Hematopoietic multipotent progenitor cell treated with erythropoietin and hydrocortisone succinate and interleukin-3 and kit ligand, for 6 days (in vitro differentiated cells): ENCODE results near the gene SERPINB1.
"Not testable (repeated sequence)": the region's sequence is repeated elsewhere in the genome, so short reads cannot be mapped to it uniquely, and the experiment has no call there.

Source experiments
- DNase-seq: peaks from one replicate; pipeline ENCODE4 v3.0.0-alpha.2; 2015

Gene SERPINB1

GRCh38 chr6:2810092-2810671 is 31.5 kb downstream of the SERPINB1 start:
- DNase-seq, result peak; percentile 57

DNA sequence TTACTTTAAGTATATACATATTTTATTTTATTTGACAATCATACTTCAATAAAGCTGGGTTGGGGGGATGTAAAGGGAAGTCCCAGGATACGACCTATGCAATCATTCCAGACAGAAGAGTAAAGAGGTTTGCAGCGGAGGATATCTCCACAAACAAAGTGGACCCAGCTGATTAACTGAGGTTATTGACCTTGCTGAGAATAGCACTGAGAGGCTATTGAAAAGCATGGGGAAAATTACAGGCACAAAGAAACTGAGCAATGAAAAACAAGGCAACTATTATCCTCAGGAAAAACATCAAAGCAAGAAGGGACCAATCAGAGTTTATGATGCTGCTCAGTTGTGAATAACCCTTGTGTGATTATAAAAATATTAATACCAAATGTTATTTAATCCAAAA is 32.6 kb downstream of the SERPINB1 start:
- DNase-seq, result no peak

GRCh38 chr6:2807342-2808090 is 34.1 kb downstream of the SERPINB1 start:
- DNase-seq, result no peak

DNA sequence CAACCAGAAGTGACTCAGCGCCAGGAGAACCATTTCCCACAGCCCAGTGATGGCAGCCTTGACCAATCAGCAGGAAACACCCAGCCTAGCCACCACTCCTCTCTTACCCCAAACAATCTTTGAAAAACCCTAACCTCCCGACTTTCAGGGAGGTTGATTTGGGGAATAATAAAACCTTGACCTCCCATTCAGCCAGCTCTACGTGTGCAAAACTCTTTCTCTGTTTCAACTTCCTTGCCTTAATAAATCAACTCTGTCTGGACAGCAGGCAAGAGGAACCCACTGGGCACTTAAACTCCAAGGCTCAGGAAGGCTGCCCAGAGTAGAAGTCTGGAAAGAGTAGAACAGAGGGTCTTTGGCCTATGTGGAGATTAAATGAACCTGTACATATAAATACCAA is 35.0 kb downstream of the SERPINB1 start:
- DNase-seq, result no peak

- DNase-seq, result no peak
Measured at GRCh38 chr6:2805031-2805430, 36.6 kb downstream of the SERPINB1 start.

- DNase-seq, result peak; percentile 44
Measured at GRCh38 chr6:2804516-2804915, 37.1 kb downstream of the SERPINB1 start.

DNA sequence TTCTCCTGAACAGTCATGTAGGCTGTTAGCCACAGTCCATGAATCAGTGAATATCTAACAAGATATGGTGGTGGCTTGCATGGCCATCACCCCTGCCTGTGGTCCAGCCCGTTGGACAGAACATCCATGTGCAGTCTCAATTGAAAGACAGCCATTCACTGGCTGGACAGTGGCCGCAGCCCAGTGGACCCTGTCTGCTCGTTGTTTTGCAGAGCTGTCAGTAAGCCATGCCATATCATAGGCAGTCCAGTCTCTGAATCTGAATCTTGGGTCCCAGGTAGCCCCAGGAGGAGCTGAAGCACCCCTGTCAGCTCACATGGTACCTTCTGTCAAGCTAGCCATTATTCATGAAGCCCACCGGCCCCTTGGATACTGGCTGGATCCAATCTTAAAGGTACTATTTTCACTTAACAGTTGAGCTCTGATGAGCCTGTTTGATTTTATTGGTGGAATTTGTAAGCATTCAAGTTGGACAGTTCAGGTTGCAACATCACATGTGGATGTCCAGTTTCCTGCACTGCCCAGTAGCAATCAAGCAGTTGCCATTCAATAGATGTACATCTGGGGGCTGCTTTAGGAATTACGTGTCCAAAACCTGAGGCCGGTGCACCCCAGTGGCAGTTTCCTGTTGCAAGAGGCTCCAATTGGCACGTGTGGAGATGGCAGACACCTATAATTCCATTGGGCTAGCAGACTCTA is 37.8 kb downstream of the SERPINB1 start:
- no peak for DNase-seq

DNA sequence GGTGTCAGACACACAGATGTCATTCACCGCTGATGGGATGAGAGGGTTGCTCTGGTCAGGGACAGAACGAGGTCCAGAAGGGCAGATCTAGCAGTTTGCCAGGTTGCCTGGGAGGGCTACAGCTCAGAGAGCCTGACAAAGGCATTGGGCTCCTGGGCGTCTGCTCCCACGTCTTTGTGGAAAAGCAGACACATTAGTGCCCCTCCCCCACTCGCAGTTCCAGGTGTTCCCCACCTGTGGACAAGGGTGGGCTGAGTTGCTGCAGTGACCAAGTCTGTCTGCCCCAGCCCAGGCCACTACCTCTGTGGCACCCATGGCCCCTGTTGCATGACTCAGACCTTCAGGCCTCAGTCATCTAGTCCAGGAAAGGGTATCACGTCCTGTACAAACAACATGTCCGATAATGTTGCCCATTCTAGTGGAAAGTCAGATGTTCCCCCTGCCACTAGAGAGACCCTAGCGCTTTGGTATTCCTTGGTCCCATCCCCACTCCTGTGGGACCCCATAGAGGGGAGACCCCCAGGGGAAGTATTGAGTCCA is 39.1 kb downstream of the SERPINB1 start:
- DNase-seq, result no peak

DNA sequence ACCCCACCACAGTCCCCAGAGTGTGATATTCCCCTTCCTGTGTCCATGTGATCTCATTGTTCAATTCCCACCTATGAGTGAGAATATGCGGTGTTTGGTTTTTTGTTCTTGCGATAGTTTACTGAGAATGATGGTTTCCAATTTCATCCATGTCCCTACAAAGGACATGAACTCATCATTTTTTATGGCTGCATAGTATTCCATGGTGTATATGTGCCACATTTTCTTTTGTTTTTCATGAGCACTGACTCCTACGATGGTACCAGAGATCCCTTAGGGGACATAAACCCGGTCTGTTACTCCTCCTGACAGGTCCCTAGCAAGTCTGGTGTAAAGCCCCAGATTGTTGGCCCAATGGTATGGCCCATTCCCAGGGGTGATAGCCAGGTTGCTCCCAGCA is 40.0 kb downstream of the SERPINB1 start:
- DNase-seq, result not testable (repeated sequence)

GRCh38 chr6:2800552-2801316 is 40.9 kb downstream of the SERPINB1 start:
- no peak for DNase-seq

DNA sequence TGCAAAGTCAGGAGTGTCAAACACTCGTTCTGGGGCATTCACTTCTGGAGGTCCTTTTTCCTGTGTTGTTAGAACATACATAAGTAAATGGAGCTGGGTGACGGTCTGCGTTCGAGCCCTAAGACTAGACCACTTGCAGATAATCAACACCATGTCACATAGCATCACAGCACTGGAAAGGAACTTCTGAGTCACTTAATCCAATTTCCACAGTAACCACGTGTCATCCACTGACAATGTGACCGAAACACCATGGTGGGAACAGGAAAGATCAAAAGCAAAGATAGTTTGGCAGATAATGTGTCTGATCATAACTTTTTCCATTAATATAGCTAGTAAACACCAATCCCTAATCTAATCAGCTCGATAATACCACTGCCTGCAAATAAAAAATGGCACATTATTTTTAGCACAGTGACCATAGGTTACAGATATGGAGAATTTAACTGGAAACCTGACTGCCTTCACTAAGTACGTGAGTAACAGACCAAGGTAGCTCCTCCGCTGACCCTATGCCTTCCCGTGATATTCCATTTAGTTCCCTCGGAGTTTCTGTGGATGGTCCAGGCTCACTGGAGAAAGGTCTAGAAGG is 41.6 kb downstream of the SERPINB1 start:
- DNase-seq, result peak; percentile 65

DNA sequence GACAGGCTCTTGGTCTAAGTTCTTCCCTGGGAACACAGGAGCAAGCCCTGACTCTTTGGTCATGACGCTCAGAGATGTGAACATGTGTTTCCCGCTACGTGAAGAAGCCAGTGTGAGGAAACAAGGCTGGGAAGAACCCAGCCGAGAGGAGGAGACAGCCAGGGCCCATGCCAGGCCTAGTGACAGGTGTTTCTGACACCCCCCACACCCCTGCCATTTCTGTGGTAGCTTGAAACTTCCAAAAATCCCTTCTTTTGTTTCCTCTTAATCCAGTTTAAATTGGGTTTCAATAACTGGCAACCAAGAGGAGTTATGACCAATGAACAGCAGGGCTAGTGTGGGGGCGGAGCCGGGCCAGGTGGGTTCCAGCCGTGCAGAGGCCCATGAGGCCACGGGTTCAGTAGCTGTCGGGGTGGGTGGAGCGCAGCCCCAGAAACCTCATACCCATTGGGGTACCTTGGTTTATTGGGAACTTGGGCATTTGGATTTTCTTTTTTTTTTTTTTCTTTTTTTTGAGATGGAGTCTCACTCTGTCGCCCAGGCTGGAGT is 43.0 kb downstream of the SERPINB1 start:
- no peak for DNase-seq

DNA sequence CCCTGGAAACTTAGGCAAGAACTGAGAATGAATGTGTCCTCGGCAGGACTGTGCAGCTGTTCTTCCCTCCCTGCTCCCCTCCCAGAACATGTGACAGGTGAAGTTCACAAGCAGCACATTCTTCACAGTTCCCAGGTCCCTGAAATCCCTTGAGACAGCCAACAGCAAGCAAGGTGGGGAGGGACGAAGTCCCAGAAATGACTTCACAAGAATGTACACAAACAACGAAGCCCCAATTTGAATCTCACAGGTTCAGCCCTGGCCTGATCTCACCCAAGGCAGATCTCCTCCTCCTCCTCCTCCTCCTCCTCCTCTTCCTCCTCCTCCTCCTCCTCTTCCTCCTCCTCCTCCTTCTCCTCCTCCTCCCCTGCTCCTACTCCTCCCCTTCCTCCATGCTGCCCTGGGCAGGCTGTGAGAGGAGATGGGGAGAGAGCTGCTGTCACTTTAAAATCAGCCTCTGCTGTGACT is 44.1 kb downstream of the SERPINB1 start:
- no peak for DNase-seq

DNA sequence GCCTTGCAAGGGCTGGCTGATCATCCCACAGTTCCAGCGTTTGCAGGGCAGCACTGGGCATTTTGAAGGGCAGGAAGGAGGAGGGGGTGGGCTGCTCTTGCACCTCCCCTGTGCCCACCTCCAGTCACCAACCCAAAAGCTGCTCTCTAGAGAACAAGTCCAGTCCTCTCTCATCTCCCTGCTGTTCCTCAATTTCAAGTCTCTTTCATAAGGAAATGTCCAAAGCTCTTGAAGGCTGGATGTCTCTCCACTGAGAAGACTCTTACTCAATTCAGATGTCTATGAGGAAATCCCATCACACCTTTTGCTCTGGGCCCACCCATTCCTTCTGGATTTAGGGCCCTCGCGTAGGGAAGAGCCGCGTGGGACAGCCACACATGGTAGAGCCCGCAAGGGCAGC is 44.8 kb downstream of the SERPINB1 start:
- DNase-seq, result no peak

DNA sequence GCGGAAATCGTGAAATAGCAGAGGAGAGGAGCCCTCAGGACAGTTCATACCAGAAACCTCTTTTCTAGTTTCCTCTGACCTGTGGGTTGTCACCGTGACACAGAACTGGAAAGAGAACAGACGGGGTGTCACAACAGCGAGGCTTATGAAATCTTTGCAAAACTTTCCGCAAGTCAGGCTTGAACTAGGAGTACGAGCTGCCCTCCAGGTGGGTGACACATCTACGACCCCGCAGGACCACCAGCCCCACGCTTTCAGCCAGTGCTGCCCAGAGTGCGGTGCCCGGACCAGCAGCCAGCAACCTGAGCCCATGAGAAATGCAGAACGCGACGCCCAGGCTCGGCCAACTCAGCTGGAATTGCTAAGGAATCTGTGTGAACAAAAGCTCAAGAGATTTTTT is 45.7 kb downstream of the SERPINB1 start:
- DNase-seq, result peak; percentile 59

GRCh38 chr6:2795162-2795561 is 46.5 kb downstream of the SERPINB1 start:
- no peak for DNase-seq

GRCh38 chr6:2794171-2794730 is 47.4 kb downstream of the SERPINB1 start:
- no peak for DNase-seq

GRCh38 chr6:2793534-2794151 is 48.0 kb downstream of the SERPINB1 start:
- DNase-seq, result peak; percentile 86

GRCh38 chr6:2792330-2793110 is 49.1 kb downstream of the SERPINB1 start:
- DNase-seq, result no peak

- no peak for DNase-seq
Measured at GRCh38 chr6:2791450-2791974, 50.2 kb downstream of the SERPINB1 start.
